GM18909 (cell line): ENCODE measurements around the gene ENTPD5.

Experiments used
- ATAC-seq: cut with Tn5 transposase; IDR thresholded peaks from one replicate; pipeline ENCODE4 v1.9.1; 2021; ENCODE audit warnings: mild to moderate bottlenecking; ENCODE audit not compliant: unreplicated experiment, poor library complexity

The ENTPD5 gene

GRCh38 chr14:74018586-74019407 is at the start of gene ENTPD5, which contains the start of gene BBOF1:
ENTPD5 (minus strand) TSS chr14:74019288; CDS start chr14:73988102, 31,186 bp downstream.
BBOF1 (plus strand) TSS chr14:74019349; CDS start chr14:74019479, 130 bp downstream.
- peak; percentile 93 for ATAC-seq

GRCh38 chr14:74065746-74066575 is 46.9 kb upstream of the ENTPD5 start:
- ATAC-seq: no peak

- no peak for ATAC-seq
Observed at GRCh38 chr14:74064883-74065282, 45.8 kb upstream of the ENTPD5 start.

GRCh38 chr14:74064426-74064825 is 45.3 kb upstream of the ENTPD5 start:
- ATAC-seq: no peak

- no peak for ATAC-seq
Observed at GRCh38 chr14:74062809-74063150, 43.7 kb upstream of the ENTPD5 start.

GRCh38 chr14:74049876-74050495 is 30.9 kb upstream of the ENTPD5 start:
- ATAC-seq: no peak

DNA sequence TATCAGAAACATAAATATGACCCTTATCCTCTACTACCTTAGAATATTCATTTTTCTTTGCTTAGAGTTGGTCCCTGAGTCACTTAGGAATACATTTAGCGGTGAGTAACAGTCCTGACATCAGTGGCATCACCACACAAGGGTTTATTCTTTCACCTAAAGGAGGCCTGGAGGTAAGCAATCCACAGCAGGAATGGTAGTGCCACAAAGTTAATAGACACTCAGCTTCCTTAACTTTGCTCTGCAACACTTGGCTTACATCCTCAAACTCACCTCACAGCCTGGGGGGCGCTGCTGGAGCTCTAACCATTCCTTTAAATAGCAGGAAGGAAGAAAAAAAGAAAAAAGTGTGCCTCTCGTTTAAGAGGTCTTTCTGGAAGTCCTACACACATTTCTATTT is 29.2 kb upstream of the ENTPD5 start:
- ATAC-seq: no peak

GRCh38 chr14:74045522-74045921 is 26.4 kb upstream of the ENTPD5 start:
- no peak for ATAC-seq

DNA sequence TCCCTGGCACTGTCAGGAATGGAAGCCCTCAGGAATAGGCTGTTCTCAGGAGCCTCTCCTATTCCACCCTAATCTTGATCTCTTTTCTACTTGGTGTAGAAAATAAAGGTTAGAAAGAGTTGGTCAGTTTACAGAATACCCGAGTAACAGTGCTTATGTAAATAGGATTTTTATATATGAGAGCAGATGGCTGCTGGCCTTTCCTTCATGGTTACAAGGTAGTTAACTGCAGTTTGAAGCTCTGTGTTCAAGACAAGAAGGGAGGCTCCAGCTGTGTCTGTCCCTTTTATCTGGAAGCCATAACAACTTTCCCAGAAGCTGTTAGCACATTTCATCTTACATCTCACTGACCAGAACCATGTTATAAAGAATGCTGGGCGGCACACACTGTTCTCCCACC is 23.2 kb upstream of the ENTPD5 start:
- ATAC-seq: no peak

GRCh38 chr14:74038020-74038859 is 19.2 kb upstream of the ENTPD5 start:
- ATAC-seq: no peak

DNA sequence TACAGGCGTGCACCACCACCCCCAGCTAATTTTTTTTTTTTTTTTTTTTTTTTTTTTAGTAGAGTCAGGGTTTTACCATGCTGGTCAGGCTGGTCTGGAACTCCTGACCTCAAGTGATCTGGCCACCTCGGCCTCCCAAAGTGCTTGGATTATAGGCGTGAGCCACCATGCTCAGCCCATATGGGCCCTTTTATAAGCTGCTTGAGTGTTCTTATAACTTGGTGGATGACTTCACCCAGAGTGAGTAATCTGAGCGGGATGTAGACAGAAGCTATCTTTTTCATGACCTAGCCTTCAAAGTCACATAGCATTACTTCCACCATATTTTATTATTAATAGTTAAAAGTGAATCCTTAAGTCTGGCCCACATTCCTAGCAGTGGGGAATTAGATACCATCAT is 16.5 kb upstream of the ENTPD5 start:
- no peak for ATAC-seq

DNA sequence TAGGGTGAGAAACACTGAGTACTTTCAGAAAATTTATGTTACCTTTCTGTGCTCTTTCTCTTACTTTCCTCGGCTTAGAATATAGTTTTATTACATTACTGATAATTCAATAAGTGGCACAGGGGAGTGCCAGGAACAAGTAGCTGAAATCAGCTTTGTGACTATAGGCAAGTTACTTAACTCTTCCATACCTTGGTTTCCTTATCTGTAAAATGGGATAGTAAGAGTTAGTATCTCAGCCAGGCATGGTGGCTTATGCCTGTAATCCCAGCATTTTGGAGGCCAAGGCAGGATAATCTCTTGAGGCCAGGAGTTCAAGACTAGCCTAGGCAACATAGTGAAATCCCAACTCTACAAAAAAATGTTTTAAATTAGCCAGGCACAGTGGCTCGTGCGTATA is 15.5 kb upstream of the ENTPD5 start:
- no peak for ATAC-seq

DNA sequence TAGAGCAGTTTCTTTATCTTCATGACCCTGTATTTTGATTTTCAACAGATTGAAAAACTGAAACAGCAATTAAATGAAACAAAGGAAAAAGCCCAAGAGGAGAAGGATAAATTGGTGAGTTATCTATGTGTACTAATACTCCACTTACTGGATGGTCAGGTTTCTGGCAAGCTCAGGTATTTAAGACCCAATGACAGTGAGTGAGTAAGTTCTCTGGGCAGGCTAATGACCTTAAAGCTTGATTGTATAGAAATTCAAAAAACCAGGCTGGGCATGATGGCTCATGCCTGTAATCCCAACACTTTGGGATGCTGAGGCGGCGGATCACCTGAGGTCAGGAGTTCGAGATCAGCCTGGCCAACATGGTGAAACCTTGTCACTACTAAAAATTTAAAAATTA is 10.0 kb upstream of the ENTPD5 start:
- ATAC-seq: no peak

DNA sequence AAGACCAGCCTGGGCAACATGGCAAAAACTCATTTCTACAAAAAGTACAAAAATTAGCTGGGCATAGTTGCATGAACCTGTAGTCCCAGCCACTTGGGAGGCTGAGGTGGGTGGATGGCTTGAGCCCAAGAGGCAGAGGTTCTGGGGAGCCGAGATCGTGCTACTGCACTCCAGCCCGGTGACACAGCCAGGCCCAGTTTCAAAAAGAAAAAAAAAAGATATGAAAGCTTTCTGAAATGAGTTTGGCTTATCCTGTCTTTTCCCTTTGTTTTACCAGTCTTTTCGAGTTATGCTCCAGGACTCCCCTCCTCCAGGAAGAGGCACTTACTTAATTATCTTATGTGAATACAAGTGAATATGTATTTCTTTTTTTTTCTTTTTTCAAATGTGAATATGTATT is 3.3 kb upstream of the ENTPD5 start:
- ATAC-seq: no peak

DNA sequence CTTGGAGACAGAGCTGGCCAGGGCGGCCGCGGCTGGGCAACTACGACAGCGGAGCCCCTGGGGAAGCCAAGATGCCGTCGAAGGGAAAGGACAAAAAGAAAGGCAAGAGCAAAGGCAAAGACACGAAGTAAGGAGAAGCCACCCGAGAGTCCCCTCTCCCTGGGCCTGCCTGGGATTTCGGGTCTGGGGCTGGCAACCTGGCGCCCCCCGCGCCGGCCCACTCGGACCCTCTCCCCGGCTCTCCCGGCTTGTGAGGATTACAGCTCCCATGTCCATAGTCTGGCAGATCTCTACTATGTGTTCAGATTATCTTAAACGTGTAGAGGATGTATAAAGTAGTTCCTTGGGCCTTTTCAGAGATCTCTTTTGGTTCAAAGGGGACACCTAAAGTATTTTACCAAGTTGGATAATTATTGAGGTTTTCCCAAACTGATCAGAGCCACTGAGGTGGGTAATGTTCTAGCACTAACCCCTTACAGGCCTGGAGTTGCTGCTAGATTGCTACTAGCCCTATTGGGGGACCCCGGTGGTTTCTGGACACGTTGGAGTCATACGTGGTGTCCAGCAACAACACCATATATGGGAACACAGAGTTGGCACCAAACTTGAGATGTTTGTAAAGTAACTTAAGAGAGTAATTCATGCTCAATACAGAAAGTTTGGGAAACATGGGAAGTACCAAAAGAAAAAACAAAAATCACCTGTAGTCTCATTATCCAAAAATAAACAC is 485 bp upstream of the ENTPD5 start:
- no peak for ATAC-seq

- ATAC-seq: peak; percentile 11
Observed at GRCh38 chr14:74018174-74018585, 908 bp downstream of the ENTPD5 start.

DNA sequence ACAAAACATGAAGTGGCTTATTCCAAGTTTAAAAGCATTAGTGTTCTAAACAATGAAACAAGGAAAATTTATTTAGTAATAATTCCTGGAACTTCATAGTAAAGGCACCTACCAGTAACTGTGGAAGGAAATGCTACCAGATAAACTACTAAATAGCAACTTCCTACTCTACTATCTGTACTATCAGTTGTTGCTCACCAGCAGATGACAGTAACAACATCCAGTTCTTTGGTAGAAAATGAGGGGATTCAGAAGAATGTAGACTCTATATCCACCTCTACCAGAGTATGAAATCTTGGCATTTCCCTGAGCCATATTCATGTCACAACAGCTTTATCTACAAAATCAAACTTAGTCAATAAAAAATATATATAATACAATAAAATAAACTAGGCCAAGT is 3.1 kb downstream of the ENTPD5 start:
- ATAC-seq: no peak

- no peak for ATAC-seq
Observed at GRCh38 chr14:74015176-74015575, 3.9 kb downstream of the ENTPD5 start.

- ATAC-seq: no peak
Observed at GRCh38 chr14:74014299-74014698, 4.8 kb downstream of the ENTPD5 start.
